ENCODE measurements around the gene PBXIP1.

PBXIP1 gene

GRCh38 chr1:154955718-154956543, at the start of gene PBXIP1:
Gene PBXIP1, minus strand, starts transcription at chr1:154956099. Its CDS starts 2,378 bp downstream, at chr1:154953721.
- peak within 1 kb of the TSS; percentile 82 for H2AFZ ChIP-seq (ENCODE audit: low read depth, low read length)
- H4K20me1 ChIP-seq (ENCODE audit: insufficient read depth, low read length), result peaks cover 24% of the 10 kb centered on the region
- H3K79me2 ChIP-seq (ENCODE audit: insufficient read depth, low read length), result peaks cover 40% of the 10 kb centered on the region
- DNase-seq, result peak; percentile 92
- peak; percentile 53 for TF ChIP-seq CTCF (IDR thresholded peaks at IDR 0.05; ENCODE audit: borderline replicate concordance, extremely low read depth, low read length, poor library complexity, severe bottlenecking)
- no peak for TF ChIP-seq EZH2 (IDR thresholded peaks at IDR 0.05; ENCODE audit: borderline replicate concordance, low read depth, low read length, severe bottlenecking)
- H3K27me3 ChIP-seq (ENCODE audit: insufficient read depth, low read length, poor library complexity), result no peaks in the 10 kb centered on the region
- peak within 1 kb of the TSS; percentile 52 to 82 for H3K4me3 ChIP-seq (ENCODE audit: low read depth in 1 of 2, low read length in 2 of 2)
- no peaks in the 10 kb centered on the region for H3K9me3 ChIP-seq (ENCODE audit: insufficient read depth, low read length, severe bottlenecking)
- ATAC-seq (ENCODE audit: insufficient read depth, low read depth), result peak; percentile 77
- peaks cover 21% of the 10 kb centered on the region for H3K36me3 ChIP-seq (ENCODE audit: insufficient read depth, low read length)
- peak within 1 kb of the TSS; percentile 88 for H3K27ac ChIP-seq (ENCODE audit: low read length)
- H3K4me1 ChIP-seq (ENCODE audit: insufficient read depth, low read length), result peaks cover 66% of the 10 kb centered on the region
- peak within 1 kb of the TSS; percentile 64 for H3K9ac ChIP-seq (ENCODE audit: low read depth, low read length)
- H3K4me2 ChIP-seq (ENCODE audit: insufficient read depth, low read length), result peak within 1 kb of the TSS; percentile 88

- ATAC-seq (ENCODE audit: insufficient read depth, low read depth) (no peak), DNase-seq (no peak)
- no peak overlapping the region for H3K4me3 ChIP-seq (ENCODE audit: low read depth in 1 of 2, low read length in 2 of 2)
- no peak overlapping the region for H3K9ac ChIP-seq (ENCODE audit: low read depth, low read length)
- peaks cover 16% of the 10 kb centered on the region for H3K4me1 ChIP-seq (ENCODE audit: insufficient read depth, low read length)
- no peak for TF ChIP-seq CTCF (IDR thresholded peaks at IDR 0.05; ENCODE audit: borderline replicate concordance, extremely low read depth, low read length, poor library complexity, severe bottlenecking)
- no peaks in the 10 kb centered on the region for H3K9me3 ChIP-seq (ENCODE audit: insufficient read depth, low read length, severe bottlenecking)
- no peak overlapping the region for H3K4me2 ChIP-seq (ENCODE audit: insufficient read depth, low read length)
- H3K27me3 ChIP-seq (ENCODE audit: insufficient read depth, low read length, poor library complexity), result peaks cover 27% of the 10 kb centered on the region
- no peak overlapping the region for H2AFZ ChIP-seq (ENCODE audit: low read depth, low read length)
- no peak overlapping the region for H3K27ac ChIP-seq (ENCODE audit: low read length)
- peaks cover 65% of the 10 kb centered on the region for H4K20me1 ChIP-seq (ENCODE audit: insufficient read depth, low read length)
- no peaks in the 10 kb centered on the region for H3K79me2 ChIP-seq (ENCODE audit: insufficient read depth, low read length)
- H3K36me3 ChIP-seq (ENCODE audit: insufficient read depth, low read length), result no peaks in the 10 kb centered on the region
Observed at GRCh38 chr1:155005076-155006011, 49.4 kb upstream of the PBXIP1 start.

- Histone ChIP-seq H4K20me1 (ENCODE audit: insufficient read depth, low read length) (peaks cover 65% of the 10 kb centered on the region), H3K27me3 (ENCODE audit: insufficient read depth, low read length, poor library complexity) (peaks cover 35% of the 10 kb centered on the region), H3K79me2 (ENCODE audit: insufficient read depth, low read length) (no peaks in the 10 kb centered on the region), H3K9ac (ENCODE audit: low read depth, low read length) (no peak overlapping the region), H3K36me3 (ENCODE audit: insufficient read depth, low read length) (no peaks in the 10 kb centered on the region), H3K9me3 (ENCODE audit: insufficient read depth, low read length, severe bottlenecking) (no peaks in the 10 kb centered on the region), H3K4me1 (ENCODE audit: insufficient read depth, low read length) (peaks cover 20% of the 10 kb centered on the region), H3K4me2 (ENCODE audit: insufficient read depth, low read length) (no peak overlapping the region), H2AFZ (ENCODE audit: low read depth, low read length) (no peak overlapping the region), H3K27ac (ENCODE audit: low read length) (no peak overlapping the region), H3K4me3 (ENCODE audit: low read depth in 1 of 2, low read length in 2 of 2) (no peak overlapping the region)
- ATAC-seq (ENCODE audit: insufficient read depth, low read depth) (no peak), DNase-seq (no peak)
- TF ChIP-seq EZH2 (IDR thresholded peaks at IDR 0.05; ENCODE audit: borderline replicate concordance, low read depth, low read length, severe bottlenecking) (no peak), CTCF (IDR thresholded peaks at IDR 0.05; ENCODE audit: borderline replicate concordance, extremely low read depth, low read length, poor library complexity, severe bottlenecking) (no peak)
Observed at GRCh38 chr1:155004352-155005075, 48.6 kb upstream of the PBXIP1 start.

All from DND-41 (cell line).